ENCODE measurements around the gene GDPD5.

The GDPD5 gene

GRCh38 chr11:75498556-75499255 is 27.0 kb downstream of the GDPD5 start:
- no peak overlapping the region for H3K4me3 ChIP-seq (replicated peaks; ENCODE audit: low read depth, low read length)
- no peak for TF ChIP-seq CTCF (IDR thresholded peaks at IDR 0.05; ENCODE audit: low read length, missing control alignments)
- no peak for DNase-seq (ENCODE audit: low read depth)

- no peak overlapping the region for H3K4me3 ChIP-seq (replicated peaks; ENCODE audit: low read depth, low read length)
- no peak for DNase-seq (ENCODE audit: low read depth)
- no peak for TF ChIP-seq CTCF (IDR thresholded peaks at IDR 0.05; ENCODE audit: low read length, missing control alignments)
These were observed 27.8 kb downstream of the GDPD5 start for GRCh38 chr11:75497788-75498409.

- peak; percentile 14 for TF ChIP-seq CTCF (IDR thresholded peaks at IDR 0.05; ENCODE audit: low read length, missing control alignments)
- H3K4me3 ChIP-seq (replicated peaks; ENCODE audit: low read depth, low read length) = no peak overlapping the region
- DNase-seq (ENCODE audit: low read depth) = no peak
These were observed 29.4 kb downstream of the GDPD5 start for GRCh38 chr11:75496305-75496752.

- TF ChIP-seq CTCF (IDR thresholded peaks at IDR 0.05; ENCODE audit: low read length, missing control alignments) = no peak
- no peak for DNase-seq (ENCODE audit: low read depth)
- no peak overlapping the region for H3K4me3 ChIP-seq (replicated peaks; ENCODE audit: low read depth, low read length)
These were observed 29.9 kb downstream of the GDPD5 start for GRCh38 chr11:75495749-75496304.

- TF ChIP-seq CTCF (IDR thresholded peaks at IDR 0.05; ENCODE audit: low read length, missing control alignments) = no peak
- no peak overlapping the region for H3K4me3 ChIP-seq (replicated peaks; ENCODE audit: low read depth, low read length)
- DNase-seq (ENCODE audit: low read depth) = no peak
These were observed 32.1 kb downstream of the GDPD5 start for GRCh38 chr11:75493626-75494025.

- no peak for TF ChIP-seq CTCF (IDR thresholded peaks at IDR 0.05; ENCODE audit: low read length, missing control alignments)
- H3K4me3 ChIP-seq (replicated peaks; ENCODE audit: low read depth, low read length) = no peak overlapping the region
These were observed 33.4 kb downstream of the GDPD5 start for GRCh38 chr11:75492181-75492820.

More at GRCh38 chr11:75492181-75492820, 33.4 kb downstream of the GDPD5 start:
- DNase-seq (ENCODE audit: low read depth) = no peak
